HCT116 (cell line): ENCODE results near the gene CHD3. TPM values are rescaled to one million over a fixed set of nuclear protein-coding genes. Genes with fewer than 3 reads are reported as not detected.

Source experiments
- ATAC-seq: fragments of 200-7000 bp; cut with Tn5 transposase; 2 replicates; pipeline ENCODE4 v1.9.1; 2020; ENCODE audit warnings: mild to moderate bottlenecking, moderate library complexity
- BruUV-seq: library from RNA; stranded (reverse); fragments of 400-500 nt; replicated peaks from 2 replicates; lab custom pipeline; 2021; lab: Mats Ljungman, UMichigan
- CTCF ChIA-PET: fragments of 300-600 bp; sonication (Branson Sonifier 250); formaldehyde crosslinking; loops from one replicate; lab custom pipeline; 2021; ENCODE audit warnings: antibody characterized with exemption; lab: Charles Lee
- POLR2A ChIA-PET: fragments of 300-600, 350-600 bp; sonication (Branson Sonifier 250); formaldehyde crosslinking; loops from one replicate; lab custom pipeline; 2021; ENCODE audit warnings: antibody characterized with exemption; lab: Charles Lee
- RAD21 ChIA-PET, 2 experiments: fragments of 300-600 bp; sonication (Branson Sonifier 250); formaldehyde crosslinking; loops; one replicate each; lab custom pipeline; 2023; ENCODE audit warnings: low total read pairs in 2 of 2; ENCODE audit not compliant: uncharacterized antibody in 2 of 2, unreplicated experiment in 2 of 2, low non-redundant PET in 1 of 2; lab: Charles Lee
- DNase-seq: peaks from one replicate; pipeline ENCODE4 v3.0.0-alpha.2; 2010; ENCODE audit warnings: low read depth, low spot score
- H2AFZ ChIP-seq: fragments of 200-600 bp; shearing (Covaris generic), sonication (generic); 2 replicates; pipeline ENCODE4 v1.6.1; 2017; ENCODE audit warnings: low read depth, mixed run types, mixed read lengths, antibody characterized with exemption, low read length; ENCODE audit not compliant: poor library complexity, severe bottlenecking
- H3K27ac ChIP-seq: 2 replicates; pipeline ENCODE4 v1.5.1; 2012; ENCODE audit warnings: low read depth, low read length
- H3K27me3 ChIP-seq: fragments of 200-600 bp; sonication (generic); 2 replicates; pipeline ENCODE4 v1.6.1; 2016; ENCODE audit warnings: mixed run types, low read length, mixed read lengths; ENCODE audit not compliant: insufficient read depth
- H3K36me3 ChIP-seq, 2 experiments: fragments of 200-500 bp in 1 of 2; fragments of 200-600 bp in 1 of 2; sonication (Bioruptor generic) in 1 of 2; sonication (generic) in 1 of 2; 2 replicates each; pipeline versions ENCODE4 v1.5.1 to v1.6.1; 2014 to 2016; ENCODE audit warnings: low read length in 2 of 2, inconsistent platforms in 1 of 2, mixed read lengths in 1 of 2, mixed run types in 1 of 2; ENCODE audit not compliant: insufficient read depth in 2 of 2, control insufficient read depth in 1 of 2
- H3K4me1 ChIP-seq, 2 experiments: fragments of 200-600 bp in 1 of 2; sonication (generic) in 1 of 2; 2 replicates each; pipeline versions ENCODE4 v1.5.1 to v1.6.1; 2012 to 2017; ENCODE audit warnings: low read length in 2 of 2, inconsistent platforms in 1 of 2, mild to moderate bottlenecking in 1 of 2, mixed read lengths in 1 of 2, mixed run types in 1 of 2, moderate library complexity in 1 of 2; ENCODE audit not compliant: insufficient read depth in 2 of 2, control insufficient read depth in 1 of 2
- H3K4me2 ChIP-seq: fragments of 200-600 bp; sonication (generic); 2 replicates; pipeline ENCODE4 v1.6.1; 2017; ENCODE audit warnings: mixed run types, low read length, mixed read lengths
- H3K4me3 ChIP-seq, 2 experiments: fragments of 200-600 bp in 1 of 2; sonication (generic) in 1 of 2; replicated peaks in 1 of 2; 2 replicates each; pipeline ENCODE4 v1.5.1; 2011 to 2016; ENCODE audit warnings: low read length in 2 of 2, control low read depth in 1 of 2, low read depth in 1 of 2, mild to moderate bottlenecking in 1 of 2, mixed read lengths in 1 of 2, mixed run types in 1 of 2
- H3K79me2 ChIP-seq: fragments of 200-600 bp; sonication (generic); 2 replicates; pipeline ENCODE4 v1.6.1; 2017; ENCODE audit warnings: mild to moderate bottlenecking, mixed run types, low read length, moderate library complexity, mixed read lengths; ENCODE audit not compliant: insufficient read depth
- H3K9ac ChIP-seq: fragments of 200-600 bp; sonication (generic); 2 replicates; pipeline ENCODE4 v1.6.1; 2016; ENCODE audit warnings: low read length, mixed read lengths
- H3K9me2 ChIP-seq: fragments of 200-600 bp; sonication (generic), shearing (Covaris generic); 2 replicates; pipeline ENCODE4 v1.6.1; 2017; ENCODE audit warnings: mixed run types, mild to moderate bottlenecking, moderate library complexity; ENCODE audit not compliant: insufficient read depth
- H3K9me3 ChIP-seq, 2 experiments: fragments of 200-500 bp in 1 of 2; fragments of 200-600 bp in 1 of 2; sonication (Bioruptor generic) in 1 of 2; sonication (generic) in 1 of 2; 2 replicates each; pipeline ENCODE4 v1.6.1; 2014 to 2017; ENCODE audit warnings: low read length in 2 of 2, mixed read lengths in 2 of 2, inconsistent platforms in 1 of 2, low read depth in 1 of 2, mild to moderate bottlenecking in 1 of 2, mixed run types in 1 of 2, moderate library complexity in 1 of 2; ENCODE audit not compliant: control insufficient read depth in 1 of 2, insufficient read depth in 1 of 2
- H4K20me1 ChIP-seq: fragments of 200-600 bp; sonication (generic), shearing (Covaris generic); 2 replicates; pipeline ENCODE4 v1.6.1; 2017; ENCODE audit warnings: mixed run types, mild to moderate bottlenecking, moderate library complexity; ENCODE audit not compliant: insufficient read depth
- ATF3 ChIP-seq: IDR thresholded peaks from 2 replicates; pipeline ENCODE4 v1.6.1; 2012
- CEBPB ChIP-seq: IDR thresholded peaks from 2 replicates; pipeline ENCODE4 v1.6.1; 2012; ENCODE audit warnings: low read depth
- CTCF ChIP-seq, 3 experiments: fragments of 200-600 bp in 1 of 3; sonication (generic) in 1 of 3; IDR thresholded peaks in 2 of 3; conservative IDR thresholded peaks in 1 of 3; 2 replicates each; pipeline ENCODE4 v1.5.1; 2012 to 2017; ENCODE audit warnings: low read depth in 2 of 3, low read length in 2 of 3, antibody characterized with exemption in 1 of 3, borderline replicate concordance in 1 of 3, control low read depth in 1 of 3, mild to moderate bottlenecking in 1 of 3, mixed read lengths in 1 of 3, mixed run types in 1 of 3, moderate library complexity in 1 of 3; ENCODE audit not compliant: insufficient read depth in 1 of 3
- EGR1 ChIP-seq: IDR thresholded peaks from 2 replicates; pipeline ENCODE4 v1.6.1; 2012; ENCODE audit warnings: low read depth
- JUND ChIP-seq: IDR thresholded peaks from 2 replicates; pipeline ENCODE4 v1.6.1; 2012
- MAX ChIP-seq: IDR thresholded peaks from 2 replicates; pipeline ENCODE4 v1.6.1; 2012
- POLR2A ChIP-seq: IDR thresholded peaks from 2 replicates; pipeline ENCODE4 v1.7.0; 2011; ENCODE audit warnings: borderline replicate concordance; ENCODE audit not compliant: insufficient read depth, insufficient read length; ENCODE audit errors: extremely low read depth
- RAD21 ChIP-seq: IDR thresholded peaks from 2 replicates; pipeline ENCODE4 v1.6.1; 2012; ENCODE audit warnings: low read depth, mild to moderate bottlenecking
- TCF7L2 ChIP-seq: IDR thresholded peaks from 2 replicates; pipeline ENCODE4 v1.7.0; 2011; ENCODE audit warnings: borderline replicate concordance, inconsistent platforms; ENCODE audit not compliant: insufficient read depth, insufficient read length; ENCODE audit errors: extremely low read depth
- YY1 ChIP-seq: IDR thresholded peaks from 2 replicates; pipeline ENCODE4 v1.6.1; 2011; ENCODE audit warnings: low read length, low read depth, moderate library complexity, mild to moderate bottlenecking; ENCODE audit not compliant: insufficient replicate concordance; ENCODE audit errors: extremely low read depth
- intact Hi-C: fragments of 100-400 bp; cut with micrococcal nuclease; formaldehyde crosslinking; loops from 2 replicates; pipeline ENCODE4 v1.10.0; 2022
- total RNA-seq: library from RNA; stranded (reverse); gene quantifications from one replicate; pipeline ENCODE4 v1.2.1, GENCODE V29; 2021; ENCODE audit not compliant: unreplicated experiment

The CHD3 gene
- total RNA-seq, 1 experiment from 2014 or later: 54.8 TPM

- DNase-seq (no peak), ATAC-seq (no peak)
- H2AFZ ChIP-seq: no peak overlapping the region
- no peak overlapping the region for H3K4me3 ChIP-seq
- no peaks in the 10 kb centered on the region for H3K9me3 ChIP-seq
- H3K9ac ChIP-seq: no peak overlapping the region
- ChIA-PET CTCF (no interaction called here), POLR2A (interaction anchor here (1.0 kb wide), 1 partner anchor 11 kb away, joined by 4 read pairs; no protein-coding TSS in a partner anchor), RAD21 (no interaction called here)
- H3K9me2 ChIP-seq: no peaks in the 10 kb centered on the region
- intact Hi-C loops: no loop called here
- no peaks in the 10 kb centered on the region for H3K79me2 ChIP-seq
- H3K27ac ChIP-seq: no peak overlapping the region
- no peaks in the 10 kb centered on the region for H4K20me1 ChIP-seq
- no peaks in the 10 kb centered on the region for H3K27me3 ChIP-seq
- H3K36me3 ChIP-seq: peaks cover 0 to 3% of the 10 kb centered on the region in 2 experiments; a peak in 2 of 4 replicates
- no peak overlapping the region for H3K4me2 ChIP-seq
- BruUV-seq: no TSS peak
- TF ChIP-seq JUND (no peak), ATF3 (no peak), YY1 (no peak), MAX (no peak), CTCF (IDR thresholded peaks at IDR 0.05 in 2 of 3, conservative IDR thresholded peaks at IDR 0.05 in 1 of 3; ENCODE audit: borderline replicate concordance in 1 of 3, insufficient read depth in 1 of 3, low read depth in 2 of 3, low read length in 2 of 3) (no peak), RAD21 (no peak), EGR1 (no peak), TCF7L2 (no peak), CEBPB (no peak), POLR2A (no peak)
- no peaks in the 10 kb centered on the region for H3K4me1 ChIP-seq
Measured at GRCh38 chr17:7875804-7876370, 12.7 kb upstream of the CHD3 start.
